Ovary (tissue), 3 donors: Measurements from ENCODE around the gene TANC1.

Experiments used
- POLR2A ChIP-seq: fragments of 450-650 bp; IDR thresholded peaks from one replicate; pipeline ENCODE4 v1.6.1; 2017; ENCODE audit warnings: antibody characterized with exemption, mild to moderate bottlenecking, moderate library complexity
- TF ChIP-seq, protein P1 (sequence below), 3 donors: fragments of 450-650 bp in 2 of 3; fragments of 200-600 bp in 1 of 3; IDR thresholded peaks; one replicate each; pipeline versions ENCODE4 v1.5.1 to v1.8.0; 2016 to 2022; ENCODE audit warnings: antibody characterized with exemption in 3 of 3, mild to moderate bottlenecking in 1 of 3
- donor health status: DM: no; HTN: no; CAD: no.

DNA sequence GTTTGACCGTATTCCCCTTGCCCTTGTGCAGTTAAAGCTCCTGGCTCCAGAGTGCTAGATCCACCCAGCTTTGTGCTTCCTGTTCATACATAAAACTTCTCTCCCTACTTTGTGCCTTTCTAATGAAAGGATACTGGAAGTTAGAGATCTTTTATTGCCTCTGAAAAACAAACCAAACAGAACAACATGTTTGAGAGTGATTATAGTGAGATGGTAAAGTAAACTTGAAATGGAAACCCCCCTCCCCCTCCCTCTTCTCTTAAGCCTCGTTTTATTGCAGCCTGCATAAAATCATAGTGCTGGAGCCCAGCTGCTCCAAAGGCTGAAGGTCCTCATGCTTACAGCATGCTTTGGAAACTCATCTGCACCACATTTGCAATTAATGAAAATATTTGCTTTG lies 125.1 kb downstream of the TANC1 start:
- no peak for TF ChIP-seq POLR2A
- TF ChIP-seq, protein P1, sequence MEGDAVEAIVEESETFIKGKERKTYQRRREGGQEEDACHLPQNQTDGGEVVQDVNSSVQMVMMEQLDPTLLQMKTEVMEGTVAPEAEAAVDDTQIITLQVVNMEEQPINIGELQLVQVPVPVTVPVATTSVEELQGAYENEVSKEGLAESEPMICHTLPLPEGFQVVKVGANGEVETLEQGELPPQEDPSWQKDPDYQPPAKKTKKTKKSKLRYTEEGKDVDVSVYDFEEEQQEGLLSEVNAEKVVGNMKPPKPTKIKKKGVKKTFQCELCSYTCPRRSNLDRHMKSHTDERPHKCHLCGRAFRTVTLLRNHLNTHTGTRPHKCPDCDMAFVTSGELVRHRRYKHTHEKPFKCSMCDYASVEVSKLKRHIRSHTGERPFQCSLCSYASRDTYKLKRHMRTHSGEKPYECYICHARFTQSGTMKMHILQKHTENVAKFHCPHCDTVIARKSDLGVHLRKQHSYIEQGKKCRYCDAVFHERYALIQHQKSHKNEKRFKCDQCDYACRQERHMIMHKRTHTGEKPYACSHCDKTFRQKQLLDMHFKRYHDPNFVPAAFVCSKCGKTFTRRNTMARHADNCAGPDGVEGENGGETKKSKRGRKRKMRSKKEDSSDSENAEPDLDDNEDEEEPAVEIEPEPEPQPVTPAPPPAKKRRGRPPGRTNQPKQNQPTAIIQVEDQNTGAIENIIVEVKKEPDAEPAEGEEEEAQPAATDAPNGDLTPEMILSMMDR (IDR thresholded peaks at IDR 0.05), result no peak
